Measurements from ENCODE around the gene TBC1D22A.

DNA sequence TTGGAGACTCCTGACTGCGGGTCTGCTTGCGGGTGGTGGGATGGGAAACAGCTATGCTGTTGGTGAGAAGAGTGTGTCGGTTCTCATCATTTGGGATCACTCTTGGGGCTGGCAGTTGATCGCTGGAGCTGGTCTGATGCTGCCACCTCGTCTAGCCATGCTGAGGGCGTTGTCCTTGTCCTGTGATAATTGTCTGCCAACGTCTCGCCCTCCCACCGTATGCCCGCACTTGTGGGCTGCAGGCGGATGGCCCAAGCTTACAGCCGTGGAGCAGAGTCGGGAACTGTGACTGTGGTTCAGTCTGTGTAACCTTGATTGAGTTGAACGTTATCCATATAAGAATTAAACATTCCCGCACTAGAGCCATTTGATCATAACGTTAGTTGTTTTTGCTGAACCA, 204.4 kb downstream of the TBC1D22A start:
- TF ChIP-seq, protein P1, sequence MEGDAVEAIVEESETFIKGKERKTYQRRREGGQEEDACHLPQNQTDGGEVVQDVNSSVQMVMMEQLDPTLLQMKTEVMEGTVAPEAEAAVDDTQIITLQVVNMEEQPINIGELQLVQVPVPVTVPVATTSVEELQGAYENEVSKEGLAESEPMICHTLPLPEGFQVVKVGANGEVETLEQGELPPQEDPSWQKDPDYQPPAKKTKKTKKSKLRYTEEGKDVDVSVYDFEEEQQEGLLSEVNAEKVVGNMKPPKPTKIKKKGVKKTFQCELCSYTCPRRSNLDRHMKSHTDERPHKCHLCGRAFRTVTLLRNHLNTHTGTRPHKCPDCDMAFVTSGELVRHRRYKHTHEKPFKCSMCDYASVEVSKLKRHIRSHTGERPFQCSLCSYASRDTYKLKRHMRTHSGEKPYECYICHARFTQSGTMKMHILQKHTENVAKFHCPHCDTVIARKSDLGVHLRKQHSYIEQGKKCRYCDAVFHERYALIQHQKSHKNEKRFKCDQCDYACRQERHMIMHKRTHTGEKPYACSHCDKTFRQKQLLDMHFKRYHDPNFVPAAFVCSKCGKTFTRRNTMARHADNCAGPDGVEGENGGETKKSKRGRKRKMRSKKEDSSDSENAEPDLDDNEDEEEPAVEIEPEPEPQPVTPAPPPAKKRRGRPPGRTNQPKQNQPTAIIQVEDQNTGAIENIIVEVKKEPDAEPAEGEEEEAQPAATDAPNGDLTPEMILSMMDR (IDR thresholded peaks at IDR 0.05; ENCODE audit: insufficient read depth, low read depth, low read length): no peak
- no peak for TF ChIP-seq EZH2 (IDR thresholded peaks at IDR 0.05; ENCODE audit: insufficient read depth, low read length)

Measured in astrocyte (in vitro differentiated cells and primary cell).